Gastroesophageal sphincter (tissue), 3 donors: ENCODE data around the gene PPP5C.

Experiments used
- CTCF ChIP-seq, 4 experiments: fragments of 200-600 bp in 2 of 4; fragments of 450-650 bp in 2 of 4; sonication (generic) in 1 of 4; IDR thresholded peaks; one replicate each; pipeline ENCODE4 v1.5.1; 2017 to 2019; ENCODE audit warnings: antibody characterized with exemption in 4 of 4, mild to moderate bottlenecking in 2 of 4, moderate library complexity in 2 of 4
- POLR2A ChIP-seq, 2 donors: fragments of 450-650 bp; IDR thresholded peaks; one replicate each; pipeline ENCODE4 v1.6.1; 2017; ENCODE audit warnings: antibody characterized with exemption in 2 of 2, mild to moderate bottlenecking in 2 of 2, moderate library complexity in 1 of 2

DNA sequence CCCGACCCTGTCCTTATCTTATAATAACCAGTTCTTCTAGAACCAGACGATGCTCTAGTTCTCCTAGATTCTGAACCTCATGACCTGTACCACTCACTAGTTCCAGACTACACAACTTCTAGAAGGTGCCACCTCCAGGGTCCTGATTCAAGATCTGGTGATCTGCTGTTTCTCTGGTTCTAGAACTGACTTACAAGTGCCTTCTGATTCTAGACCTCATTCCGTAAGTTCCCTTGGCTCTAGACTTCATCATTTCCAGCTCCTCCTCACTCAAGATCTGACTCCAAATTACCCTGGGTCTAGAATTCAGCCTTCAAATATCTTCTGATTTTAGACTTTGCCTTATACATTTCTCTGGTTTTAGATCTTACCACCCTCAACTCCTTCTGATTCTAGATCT, 5.0 kb upstream of the PPP5C start:
- TF ChIP-seq CTCF (IDR thresholded peaks at IDR 0.05): no peak
- TF ChIP-seq POLR2A (IDR thresholded peaks at IDR 0.05): no peak
